DLD1 (cell line): ENCODE results near the gene PHOX2B.

Experiments
- in situ Hi-C: cut with HindIII; loops from 2 replicates; pipeline ENCODE4 v1.10.0; 2017; ENCODE audit warnings: low sequenced_read_pairs

The PHOX2B gene

GRCh38 chr4:41748571-41749475 is at the start of gene PHOX2B:
TSS of gene PHOX2B (minus strand) at chr4:41748725. CDS start at chr4:41748610, 115 bp downstream.
- in situ Hi-C loops: no loop called here

GRCh38 chr4:41797260-41797659 is 48.7 kb upstream of the PHOX2B start:
- in situ Hi-C loops: no loop called here

- in situ Hi-C loops: no loop called here
These were observed 48.2 kb upstream of the PHOX2B start for GRCh38 chr4:41796545-41797210.

- in situ Hi-C loops: no loop called here
These were observed 47.4 kb upstream of the PHOX2B start for GRCh38 chr4:41795796-41796385.

- in situ Hi-C loops: no loop called here
These were observed 43.6 kb upstream of the PHOX2B start for GRCh38 chr4:41792166-41792565.

GRCh38 chr4:41791557-41791956 is 43.0 kb upstream of the PHOX2B start:
- in situ Hi-C loops: no loop called here

- in situ Hi-C loops: no loop called here
These were observed 39.4 kb upstream of the PHOX2B start for GRCh38 chr4:41787931-41788330.

GRCh38 chr4:41785665-41786064 is 37.1 kb upstream of the PHOX2B start:
- in situ Hi-C loops: no loop called here

- in situ Hi-C loops: no loop called here
These were observed 35.9 kb upstream of the PHOX2B start for GRCh38 chr4:41784191-41784979.

- in situ Hi-C loops: no loop called here
These were observed 27.9 kb upstream of the PHOX2B start for GRCh38 chr4:41776466-41776865.

- in situ Hi-C loops: no loop called here
These were observed 15.2 kb upstream of the PHOX2B start for GRCh38 chr4:41763729-41764128.

- in situ Hi-C loops: no loop called here
These were observed 10.4 kb upstream of the PHOX2B start for GRCh38 chr4:41758884-41759283.

- in situ Hi-C loops: no loop called here
These were observed 9.1 kb upstream of the PHOX2B start for GRCh38 chr4:41757521-41758156.

- in situ Hi-C loops: no loop called here
These were observed 5.4 kb upstream of the PHOX2B start for GRCh38 chr4:41753942-41754341.

- in situ Hi-C loops: no loop called here
These were observed 3.7 kb upstream of the PHOX2B start for GRCh38 chr4:41752081-41752836.

- in situ Hi-C loops: no loop called here
These were observed 3.0 kb upstream of the PHOX2B start for GRCh38 chr4:41751449-41752061.

GRCh38 chr4:41750626-41751448 is 2.3 kb upstream of the PHOX2B start:
- in situ Hi-C loops: no loop called here

GRCh38 chr4:41750121-41750625 is 1.6 kb upstream of the PHOX2B start:
- in situ Hi-C loops: no loop called here
